Measurements from ENCODE around the gene SRL. TPM values are rescaled to one million over a fixed set of nuclear protein-coding genes. Genes with fewer than 3 reads are reported as not detected.

Gene SRL
- total RNA-seq, 1 donor from 2014 or later, result 0.40 TPM

DNA sequence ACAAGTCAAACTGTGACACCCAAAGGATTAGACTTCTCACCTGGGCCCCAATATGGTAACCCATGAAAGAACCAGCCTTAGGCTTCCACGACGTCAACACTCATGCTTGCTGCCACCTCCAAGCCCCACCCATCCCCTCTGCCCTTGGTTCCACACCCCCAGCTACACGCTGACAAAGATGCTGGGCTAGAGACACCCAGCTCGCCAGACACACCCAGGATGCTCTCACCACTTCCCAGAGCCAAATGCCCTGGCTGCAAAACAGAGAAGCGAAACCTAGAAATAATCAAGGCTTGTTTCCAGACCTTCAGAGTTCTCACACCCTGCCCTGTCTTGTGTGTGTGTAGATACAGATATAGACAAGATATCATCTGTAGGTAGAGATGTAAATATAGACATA lies 99.6 kb downstream of the SRL start:
- H3K27me3 Mint-ChIP-seq (ENCODE audit: low read depth), result no peaks in the 10 kb centered on the region
- H3K27ac Mint-ChIP-seq (ENCODE audit: unreplicated experiment), result no peak overlapping the region
- TF ChIP-seq, protein P1, sequence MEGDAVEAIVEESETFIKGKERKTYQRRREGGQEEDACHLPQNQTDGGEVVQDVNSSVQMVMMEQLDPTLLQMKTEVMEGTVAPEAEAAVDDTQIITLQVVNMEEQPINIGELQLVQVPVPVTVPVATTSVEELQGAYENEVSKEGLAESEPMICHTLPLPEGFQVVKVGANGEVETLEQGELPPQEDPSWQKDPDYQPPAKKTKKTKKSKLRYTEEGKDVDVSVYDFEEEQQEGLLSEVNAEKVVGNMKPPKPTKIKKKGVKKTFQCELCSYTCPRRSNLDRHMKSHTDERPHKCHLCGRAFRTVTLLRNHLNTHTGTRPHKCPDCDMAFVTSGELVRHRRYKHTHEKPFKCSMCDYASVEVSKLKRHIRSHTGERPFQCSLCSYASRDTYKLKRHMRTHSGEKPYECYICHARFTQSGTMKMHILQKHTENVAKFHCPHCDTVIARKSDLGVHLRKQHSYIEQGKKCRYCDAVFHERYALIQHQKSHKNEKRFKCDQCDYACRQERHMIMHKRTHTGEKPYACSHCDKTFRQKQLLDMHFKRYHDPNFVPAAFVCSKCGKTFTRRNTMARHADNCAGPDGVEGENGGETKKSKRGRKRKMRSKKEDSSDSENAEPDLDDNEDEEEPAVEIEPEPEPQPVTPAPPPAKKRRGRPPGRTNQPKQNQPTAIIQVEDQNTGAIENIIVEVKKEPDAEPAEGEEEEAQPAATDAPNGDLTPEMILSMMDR (conservative IDR thresholded peaks at IDR 0.05), result no peak

DNA sequence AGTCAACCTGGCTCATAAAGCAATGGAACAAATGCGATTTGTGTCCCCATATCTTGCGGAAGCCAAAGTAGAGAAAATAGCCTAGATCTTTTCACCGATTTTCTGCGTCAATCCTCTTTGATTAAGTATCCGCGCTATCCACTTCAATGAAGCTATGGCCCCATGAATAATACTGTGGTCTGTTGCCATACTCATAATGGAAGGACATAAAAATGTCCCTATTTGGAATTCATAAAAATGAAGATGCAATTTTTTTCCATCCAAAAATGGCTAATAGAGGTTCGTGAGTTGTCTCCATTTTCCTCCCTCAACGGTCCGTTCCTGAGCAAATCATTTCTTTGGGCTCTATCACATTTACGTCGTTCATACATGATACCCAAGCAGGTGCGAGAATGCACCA lies 100.3 kb downstream of the SRL start:
- H3K27ac Mint-ChIP-seq (ENCODE audit: unreplicated experiment), result no peak overlapping the region
- no peak for DNase-seq (ENCODE audit: low read depth, low spot score)

More for the DNA sequence above, 99.6 kb downstream of the SRL start:
- Mint-ChIP-seq H3K36me3 (ENCODE audit: low read depth) (no peaks in the 10 kb centered on the region), H3K4me3 (no peak overlapping the region), H3K4me1 (peaks cover 5% of the 10 kb centered on the region), H3K9me3 (peaks cover 4% of the 10 kb centered on the region)
- no peak for DNase-seq (ENCODE audit: low read depth, low spot score)

DNA sequence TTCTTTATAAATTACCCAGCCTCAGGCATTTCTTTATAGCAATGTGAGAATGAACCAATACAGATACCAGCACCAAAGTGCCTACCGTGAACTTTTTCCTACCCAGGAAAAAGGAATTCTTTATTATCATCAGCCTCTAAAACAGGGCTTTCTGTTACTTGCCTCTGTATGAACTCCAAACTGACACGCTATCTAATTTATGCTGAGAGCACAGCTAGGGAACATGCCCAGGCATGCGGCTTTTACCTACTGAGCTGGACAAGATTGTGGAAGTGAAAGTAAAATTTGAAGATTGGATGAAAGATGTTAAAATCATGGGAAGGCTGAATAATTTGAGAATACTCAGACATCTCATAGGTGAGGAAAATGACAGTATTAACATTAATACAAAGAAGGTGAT lies 101.2 kb downstream of the SRL start:
- H3K9me3 Mint-ChIP-seq, result peaks cover 2% of the 10 kb centered on the region
- H3K36me3 Mint-ChIP-seq (ENCODE audit: low read depth), result no peaks in the 10 kb centered on the region
- no peak overlapping the region for H3K27ac Mint-ChIP-seq (ENCODE audit: unreplicated experiment)
- no peak overlapping the region for H3K4me3 Mint-ChIP-seq
- TF ChIP-seq, protein P1 (conservative IDR thresholded peaks at IDR 0.05), result no peak
- H3K4me1 Mint-ChIP-seq, result peaks cover 5% of the 10 kb centered on the region
- DNase-seq (ENCODE audit: low read depth, low spot score), result no peak
- H3K27me3 Mint-ChIP-seq (ENCODE audit: low read depth), result no peaks in the 10 kb centered on the region

More for the DNA sequence above, 100.3 kb downstream of the SRL start:
- no peaks in the 10 kb centered on the region for H3K36me3 Mint-ChIP-seq (ENCODE audit: low read depth)
- H3K4me3 Mint-ChIP-seq, result no peak overlapping the region
- H3K4me1 Mint-ChIP-seq, result peaks cover 5% of the 10 kb centered on the region
- H3K9me3 Mint-ChIP-seq, result peaks cover 2% of the 10 kb centered on the region
- TF ChIP-seq, protein P1 (conservative IDR thresholded peaks at IDR 0.05), result no peak
- no peaks in the 10 kb centered on the region for H3K27me3 Mint-ChIP-seq (ENCODE audit: low read depth)

DNA sequence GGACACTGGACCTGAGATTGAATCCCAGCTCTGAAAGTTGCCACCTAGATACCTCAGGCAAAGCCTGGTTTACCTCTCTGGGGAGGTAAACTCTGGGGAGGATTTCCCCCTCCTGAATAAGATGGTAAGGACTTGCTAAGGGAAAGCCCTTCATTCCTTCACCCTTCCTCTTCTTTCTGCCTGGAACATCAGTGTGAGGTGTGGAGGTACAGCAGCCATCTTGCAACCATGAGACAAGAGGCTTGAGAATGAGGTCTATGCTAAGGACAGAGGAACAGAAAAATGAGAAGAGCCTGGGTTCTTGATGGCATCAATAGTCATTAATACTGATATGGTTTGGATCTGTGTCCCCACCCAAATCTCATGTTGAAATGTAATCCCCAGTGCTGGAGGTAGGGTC lies 101.9 kb downstream of the SRL start:
- Mint-ChIP-seq H3K4me3 (no peak overlapping the region), H3K27ac (ENCODE audit: unreplicated experiment) (peak overlapping the region; percentile 21), H3K27me3 (ENCODE audit: low read depth) (no peaks in the 10 kb centered on the region), H3K36me3 (ENCODE audit: low read depth) (no peaks in the 10 kb centered on the region), H3K9me3 (peaks cover 2% of the 10 kb centered on the region), H3K4me1 (peaks cover 5% of the 10 kb centered on the region)
- TF ChIP-seq, protein P1 (conservative IDR thresholded peaks at IDR 0.05), result no peak
- no peak for DNase-seq (ENCODE audit: low read depth, low spot score)

Other genes with a start within 250 kb of the SRL start
- 9.4 and 11.6 TPM in 2 replicates for gene ADCY9, start 125.6 kb downstream of the SRL start, total RNA-seq
- gene TFAP4, start 30.9 kb upstream of the SRL start, total RNA-seq, result 36.9 and 37.9 TPM in 2 replicates
- gene GLIS2, start 74.0 kb upstream of the SRL start, total RNA-seq, result 17.2 and 17.4 TPM in 2 replicates
- 36.2 and 43.3 TPM in 2 replicates for gene PAM16, start 109.2 kb upstream of the SRL start, total RNA-seq
- gene VASN, start 129.8 kb upstream of the SRL start, total RNA-seq, result 0.91 and 1.2 TPM in 2 replicates
- 43.2 and 45.4 TPM in 2 replicates for gene CORO7, start 174.5 kb upstream of the SRL start, total RNA-seq
- gene DNAJA3, start 183.8 kb upstream of the SRL start, total RNA-seq, result 45.1 and 55.2 TPM in 2 replicates
- 40.5 and 45.0 TPM in 2 replicates for gene NMRAL1, start 232.5 kb upstream of the SRL start, total RNA-seq
- gene HMOX2, start 234.3 kb upstream of the SRL start, total RNA-seq, result 38.1 and 39.6 TPM in 2 replicates